Astrocyte (in vitro differentiated cells and primary cell): ENCODE measurements around the gene XYLT1.

ENCODE experiments used
- CTCF ChIP-seq: IDR thresholded peaks from 2 replicates; pipeline ENCODE4 v1.5.1; 2011; ENCODE audit warnings: low read depth, mild to moderate bottlenecking, inconsistent platforms, low read length, moderate library complexity; ENCODE audit not compliant: insufficient read depth
- EZH2 ChIP-seq: IDR thresholded peaks from 2 replicates; pipeline ENCODE4 v1.6.1; 2012; ENCODE audit warnings: mild to moderate bottlenecking, low read length, inconsistent platforms; ENCODE audit not compliant: insufficient read depth

DNA sequence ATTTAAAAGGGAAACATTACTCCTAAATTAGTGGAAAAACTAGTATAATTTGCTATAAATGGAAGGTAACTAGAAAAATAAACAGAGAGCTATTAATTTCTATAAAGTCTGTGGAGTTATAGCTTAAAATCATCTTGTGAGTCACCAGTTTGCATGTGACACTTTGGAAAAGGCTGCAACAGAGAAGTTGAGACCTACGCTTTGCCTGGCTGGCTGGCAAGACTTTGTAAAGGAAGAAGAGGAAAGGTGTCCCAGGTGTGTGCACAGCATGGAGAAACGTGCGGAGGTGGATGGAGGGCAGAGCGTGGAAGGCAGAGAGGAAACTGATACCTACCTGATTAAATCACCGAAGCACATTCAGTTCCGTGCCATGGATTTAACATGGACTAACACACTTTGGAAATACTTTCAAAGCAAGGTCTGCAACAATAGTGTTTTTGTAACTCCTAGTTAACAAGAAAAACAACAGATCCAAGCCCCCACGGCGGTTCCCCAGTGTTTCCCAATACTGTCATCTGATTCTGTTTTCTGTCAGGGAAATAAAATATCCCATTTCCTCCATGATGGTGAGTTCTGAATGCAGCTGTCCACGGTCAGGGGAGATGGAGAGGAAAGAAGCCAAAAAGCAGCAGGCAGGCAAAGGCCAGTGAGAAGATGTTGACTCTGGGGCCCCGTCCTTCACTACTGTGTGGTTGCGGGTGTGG lies 134.8 kb downstream of the XYLT1 start:
- TF ChIP-seq CTCF, result no peak
- no peak for TF ChIP-seq EZH2
